SKM-1 treated with dmso at 0.1 percent for 144 hours (cell line): ENCODE results near the gene PCDHA2.
A peak's percentile ranks its signal among the peaks of the same experiment; 100 is the strongest.
"Not testable (repeated sequence)": the region's sequence is repeated elsewhere in the genome, so short reads cannot be mapped to it uniquely, and the experiment has no call there.

Experiments used
- DNase-seq: peaks from one replicate; lab custom pipeline; 2025; ENCODE audit not compliant: unreplicated experiment; lab: John Stamatoyannopoulos, UW

The PCDHA2 gene

DNA sequence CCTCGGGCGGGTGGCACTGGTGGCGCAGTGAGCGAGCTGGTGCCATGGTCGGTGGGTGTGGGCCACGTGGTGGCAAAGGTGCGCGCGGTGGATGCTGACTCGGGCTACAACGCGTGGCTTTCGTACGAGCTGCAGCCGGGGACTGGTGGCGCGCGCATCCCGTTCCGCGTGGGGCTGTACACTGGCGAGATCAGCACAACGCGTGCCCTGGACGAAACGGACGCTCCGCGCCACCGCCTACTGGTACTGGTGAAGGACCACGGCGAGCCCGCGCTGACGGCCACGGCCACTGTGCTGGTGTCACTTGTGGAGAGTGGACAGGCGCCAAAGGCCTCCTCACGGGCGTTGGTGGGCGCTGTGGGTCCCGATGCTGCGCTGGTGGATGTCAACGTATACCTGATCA, 14.2 kb downstream of the PCDHA2 start:
- DNase-seq = no peak

DNA sequence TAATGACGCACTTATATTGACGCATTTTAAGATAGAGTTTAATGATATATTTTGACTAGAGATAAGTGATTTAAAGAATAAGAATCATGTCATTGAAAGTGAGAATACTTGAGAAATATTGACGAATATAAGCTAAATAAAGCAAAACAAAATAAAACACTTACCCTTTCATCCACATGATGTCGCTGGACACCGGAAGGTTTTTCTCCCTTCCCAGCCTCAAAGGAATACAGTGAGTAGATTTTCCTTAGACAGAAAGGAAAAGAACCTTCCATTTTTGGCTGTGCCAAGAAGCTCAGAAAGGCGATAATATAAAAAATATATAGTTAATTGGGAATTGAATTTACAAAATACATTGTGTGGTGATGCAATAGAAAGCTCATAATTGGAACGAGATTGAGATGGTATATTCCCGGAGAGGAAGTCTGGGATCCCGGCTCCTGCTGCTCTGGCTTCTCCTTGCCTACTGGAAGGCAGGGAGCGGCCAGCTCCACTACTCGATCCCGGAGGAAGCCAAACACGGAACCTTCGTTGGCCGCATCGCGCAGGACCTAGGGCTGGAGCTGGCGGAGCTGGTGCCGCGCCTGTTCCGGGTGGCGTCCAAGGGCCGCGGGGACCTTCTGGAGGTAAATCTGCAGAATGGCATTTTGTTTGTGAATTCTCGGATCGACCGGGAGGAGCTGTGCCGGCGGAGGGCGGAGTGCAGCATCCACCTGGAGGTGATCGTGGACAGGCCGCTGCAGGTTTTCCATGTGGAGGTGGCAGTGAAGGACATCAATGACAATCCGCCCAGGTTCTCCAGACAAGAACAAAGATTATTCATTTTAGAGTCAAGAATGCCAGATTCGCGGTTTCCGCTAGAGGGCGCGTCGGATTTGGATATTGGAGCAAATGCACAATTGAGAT, 27.0 kb downstream of the PCDHA2 start, which contains the start of gene PCDHA5:
PCDHA5 (plus strand) TSS at position 239 of the 906 bp plus-strand sequence.
- no peak for DNase-seq

- DNase-seq = no peak
Observed at GRCh38 chr5:140822281-140822629, 27.6 kb downstream of the PCDHA2 start.

GRCh38 chr5:140822969-140823368, 28.3 kb downstream of the PCDHA2 start:
- not testable (repeated sequence) for DNase-seq

DNA sequence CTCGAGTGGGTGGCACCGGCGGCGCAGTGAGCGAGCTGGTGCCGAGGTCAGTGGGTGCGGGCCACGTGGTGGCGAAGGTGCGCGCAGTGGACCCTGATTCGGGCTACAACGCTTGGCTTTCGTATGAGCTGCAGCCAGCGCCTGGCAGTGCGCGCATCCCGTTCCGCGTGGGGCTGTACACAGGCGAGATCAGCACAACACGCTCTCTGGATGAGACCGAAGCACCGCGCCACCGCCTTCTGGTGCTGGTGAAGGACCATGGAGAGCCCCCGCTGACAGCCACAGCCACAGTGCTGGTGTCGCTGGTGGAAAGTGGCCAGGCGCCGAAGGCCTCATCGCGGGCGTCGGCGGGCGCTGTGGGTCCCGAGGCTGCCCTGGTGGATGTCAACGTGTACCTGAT, 28.8 kb downstream of the PCDHA2 start:
- DNase-seq = no peak

DNA sequence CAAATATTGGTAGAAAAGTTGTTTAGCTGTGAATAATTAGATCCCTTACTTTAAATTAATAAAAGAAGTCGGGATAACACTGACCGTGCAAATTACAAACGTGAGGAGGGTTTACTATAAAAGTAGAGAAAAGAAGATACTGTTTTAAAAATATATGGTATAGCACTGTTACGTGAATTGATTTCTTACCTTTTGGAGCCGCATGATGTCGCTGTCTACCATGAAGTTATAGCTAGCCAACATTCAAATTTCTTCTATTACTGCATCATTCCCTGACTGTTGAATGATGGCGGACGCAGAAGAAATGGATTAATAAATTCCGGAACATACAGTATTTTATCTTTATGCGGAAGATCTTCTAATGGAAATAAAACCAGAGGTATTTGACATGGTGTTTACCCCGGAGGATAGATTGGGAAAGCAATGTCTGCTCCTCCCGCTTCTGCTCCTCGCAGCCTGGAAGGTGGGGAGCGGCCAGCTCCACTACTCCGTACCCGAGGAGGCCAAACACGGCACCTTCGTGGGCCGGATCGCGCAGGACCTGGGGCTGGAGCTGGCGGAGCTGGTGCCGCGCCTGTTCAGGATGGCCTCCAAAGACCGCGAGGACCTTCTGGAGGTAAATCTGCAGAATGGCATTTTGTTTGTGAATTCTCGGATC, 33.2 kb downstream of the PCDHA2 start, which contains the start of gene PCDHA6:
PCDHA6 (plus strand) TSS at position 257 of the 658 bp plus-strand sequence; CDS start at position 389, 132 bp downstream.
- DNase-seq = no peak

GRCh38 chr5:140828362-140828737, 33.7 kb downstream of the PCDHA2 start:
- no peak for DNase-seq

- not testable (repeated sequence) for DNase-seq
Observed at GRCh38 chr5:140829511-140830501, 35.2 kb downstream of the PCDHA2 start.

DNA sequence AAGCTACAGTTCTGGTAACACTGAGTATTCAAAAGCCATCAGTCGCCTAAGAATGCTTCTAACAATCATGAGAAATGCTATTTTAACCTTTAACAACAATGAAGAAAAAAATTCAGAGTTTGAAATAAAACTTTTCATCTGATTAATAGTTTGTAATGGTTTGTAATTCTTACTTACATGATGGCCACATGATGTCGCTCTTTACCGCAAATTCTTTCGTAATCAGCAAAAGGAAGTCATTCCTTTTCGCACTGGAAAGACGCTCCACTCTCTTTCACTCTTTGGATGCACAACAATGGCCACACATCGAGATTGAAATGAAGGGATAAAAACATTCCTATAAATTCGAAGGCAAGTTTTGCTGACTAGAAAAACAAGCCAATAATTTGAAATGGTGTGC, 39.3 kb downstream of the PCDHA2 start, which contains the start of gene PCDHA7:
PCDHA7 (plus strand) TSS at position 277 of the 400 bp plus-strand sequence; CDS start at position 392, 115 bp downstream.
- no peak for DNase-seq

DNA sequence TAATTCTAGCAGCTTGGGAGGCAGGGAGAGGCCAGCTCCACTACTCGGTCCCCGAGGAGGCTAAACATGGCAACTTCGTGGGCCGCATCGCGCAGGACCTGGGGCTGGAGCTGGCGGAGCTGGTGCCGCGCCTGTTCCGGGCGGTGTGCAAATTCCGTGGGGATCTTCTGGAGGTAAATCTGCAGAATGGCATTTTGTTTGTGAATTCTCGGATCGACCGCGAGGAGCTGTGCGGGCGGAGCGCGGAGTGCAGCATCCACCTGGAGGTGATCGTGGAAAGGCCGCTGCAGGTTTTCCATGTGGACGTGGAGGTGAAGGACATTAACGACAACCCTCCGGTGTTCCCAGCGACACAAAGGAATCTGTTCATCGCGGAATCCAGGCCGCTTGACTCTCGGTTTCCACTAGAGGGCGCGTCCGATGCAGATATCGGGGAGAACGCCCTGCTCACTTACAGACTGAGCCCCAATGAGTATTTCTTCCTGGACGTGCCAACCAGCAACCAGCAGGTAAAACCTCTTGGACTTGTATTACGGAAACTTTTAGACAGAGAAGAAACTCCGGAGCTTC, 39.9 kb downstream of the PCDHA2 start:
- not testable (repeated sequence) for DNase-seq

DNA sequence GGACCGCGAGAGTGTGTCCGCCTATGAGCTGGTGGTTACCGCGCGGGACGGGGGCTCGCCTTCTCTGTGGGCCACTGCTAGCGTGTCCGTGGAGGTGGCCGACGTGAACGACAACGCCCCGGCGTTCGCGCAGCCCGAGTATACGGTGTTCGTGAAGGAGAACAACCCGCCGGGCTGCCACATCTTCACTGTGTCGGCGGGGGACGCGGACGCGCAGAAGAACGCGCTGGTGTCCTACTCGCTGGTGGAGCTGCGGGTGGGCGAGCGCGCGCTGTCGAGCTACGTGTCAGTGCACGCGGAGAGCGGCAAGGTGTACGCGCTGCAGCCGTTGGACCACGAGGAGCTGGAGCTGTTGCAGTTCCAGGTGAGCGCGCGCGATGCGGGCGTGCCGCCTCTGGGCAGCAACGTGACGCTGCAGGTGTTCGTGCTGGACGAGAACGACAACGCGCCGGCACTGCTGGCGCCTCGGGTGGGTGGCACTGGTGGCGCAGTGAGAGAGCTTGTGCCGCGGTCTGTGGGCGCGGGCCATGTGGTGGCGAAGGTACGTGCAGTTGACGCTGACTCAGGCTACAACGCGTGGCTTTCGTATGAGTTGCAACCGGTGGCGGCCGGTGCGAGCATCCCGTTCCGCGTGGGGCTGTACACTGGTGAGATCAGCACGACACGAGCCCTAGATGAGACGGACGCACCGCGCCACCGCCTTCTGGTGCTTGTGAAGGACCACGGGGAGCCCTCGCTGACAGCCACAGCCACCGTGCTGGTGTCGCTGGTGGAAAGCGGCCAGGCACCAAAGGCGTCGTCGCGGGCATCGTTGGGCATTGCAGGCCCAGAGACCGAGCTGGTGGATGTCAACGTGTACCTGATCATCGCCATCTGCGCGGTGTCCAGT, 41.2 kb downstream of the PCDHA2 start:
- no peak for DNase-seq

- DNase-seq = peak; percentile 12
Observed at GRCh38 chr5:140840978-140841962, 46.6 kb downstream of the PCDHA2 start, which contains the start of gene PCDHA8. TSS of gene PCDHA8 (plus strand) at chr5:140841187. CDS start at chr5:140841322, 135 bp downstream.

DNA sequence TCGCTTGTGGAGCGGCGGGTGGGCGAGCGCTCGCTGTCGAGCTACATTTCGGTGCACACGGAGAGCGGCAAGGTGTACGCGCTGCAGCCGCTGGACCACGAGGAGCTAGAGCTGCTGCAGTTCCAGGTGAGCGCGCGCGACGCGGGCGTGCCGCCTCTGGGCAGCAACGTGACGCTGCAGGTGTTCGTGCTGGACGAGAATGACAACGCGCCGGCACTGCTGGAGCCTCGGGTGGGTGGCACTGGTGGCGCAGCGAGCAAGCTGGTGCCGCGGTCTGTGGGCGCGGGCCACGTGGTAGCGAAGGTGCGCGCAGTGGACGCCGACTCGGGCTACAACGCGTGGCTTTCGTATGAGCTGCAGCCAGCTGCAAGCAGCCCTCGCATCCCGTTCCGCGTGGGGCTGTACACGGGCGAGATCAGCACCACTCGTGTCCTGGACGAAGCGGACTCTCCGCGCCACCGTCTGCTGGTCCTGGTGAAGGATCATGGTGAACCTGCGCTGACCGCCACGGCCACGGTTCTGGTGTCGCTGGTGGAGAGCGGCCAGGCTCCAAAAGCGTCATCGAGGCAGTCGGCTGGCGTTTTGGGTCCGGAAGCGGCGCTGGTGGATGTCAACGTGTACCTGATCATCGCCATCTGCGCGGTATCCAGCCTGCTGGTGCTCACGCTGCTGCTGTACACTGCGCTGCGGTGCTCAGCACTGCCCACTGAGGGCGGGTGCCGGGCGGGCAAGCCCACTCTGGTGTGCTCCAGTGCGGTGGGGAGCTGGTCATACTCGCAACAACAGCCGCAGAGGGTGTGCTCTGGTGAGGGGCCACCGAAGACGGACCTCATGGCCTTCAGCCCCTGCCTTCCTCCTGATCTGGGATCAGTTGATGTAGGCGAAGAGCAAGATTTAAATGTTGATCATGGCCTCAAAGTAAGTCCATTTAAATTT, 48.4 kb downstream of the PCDHA2 start:
- DNase-seq = no peak
